ENCODE results near the gene COG5.

DNA sequence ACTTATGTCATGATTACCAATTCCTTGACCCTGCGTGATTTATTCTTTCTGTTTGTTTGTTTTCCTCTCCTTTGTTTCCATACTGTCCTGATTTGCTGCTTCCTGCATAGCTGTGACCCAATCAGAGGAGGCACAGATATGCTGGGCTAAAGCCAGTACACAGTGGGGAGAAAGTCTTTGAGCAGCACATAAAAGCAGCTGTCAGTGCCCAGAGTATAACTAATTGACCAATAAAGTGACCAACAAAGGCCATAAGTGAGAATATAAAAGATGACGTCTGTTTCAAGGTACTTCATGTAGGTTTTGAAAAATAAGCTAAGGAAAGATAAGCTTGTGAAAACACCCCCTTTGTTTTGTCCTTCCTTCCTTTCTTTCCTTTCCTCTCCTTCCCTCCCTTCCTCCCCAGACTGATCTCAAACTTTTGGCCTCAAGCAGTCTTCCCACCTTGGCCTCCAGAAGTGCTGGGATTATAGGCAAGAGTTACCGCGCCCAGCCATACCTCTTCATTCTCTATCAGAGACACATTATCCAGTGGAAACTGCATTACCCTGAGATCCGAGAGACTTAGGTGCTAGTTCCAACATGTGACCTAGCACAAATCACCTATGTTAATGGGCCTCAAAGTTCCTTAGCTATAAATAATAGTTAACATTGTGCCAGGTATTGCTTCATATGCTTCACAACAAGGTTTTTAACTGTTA is 33.3 kb upstream of the COG5 start:
- TF ChIP-seq TCF7L2 (IDR thresholded peaks at IDR 0.05; ENCODE audit: low read depth, low read length), result no peak
- TF ChIP-seq, protein P1, sequence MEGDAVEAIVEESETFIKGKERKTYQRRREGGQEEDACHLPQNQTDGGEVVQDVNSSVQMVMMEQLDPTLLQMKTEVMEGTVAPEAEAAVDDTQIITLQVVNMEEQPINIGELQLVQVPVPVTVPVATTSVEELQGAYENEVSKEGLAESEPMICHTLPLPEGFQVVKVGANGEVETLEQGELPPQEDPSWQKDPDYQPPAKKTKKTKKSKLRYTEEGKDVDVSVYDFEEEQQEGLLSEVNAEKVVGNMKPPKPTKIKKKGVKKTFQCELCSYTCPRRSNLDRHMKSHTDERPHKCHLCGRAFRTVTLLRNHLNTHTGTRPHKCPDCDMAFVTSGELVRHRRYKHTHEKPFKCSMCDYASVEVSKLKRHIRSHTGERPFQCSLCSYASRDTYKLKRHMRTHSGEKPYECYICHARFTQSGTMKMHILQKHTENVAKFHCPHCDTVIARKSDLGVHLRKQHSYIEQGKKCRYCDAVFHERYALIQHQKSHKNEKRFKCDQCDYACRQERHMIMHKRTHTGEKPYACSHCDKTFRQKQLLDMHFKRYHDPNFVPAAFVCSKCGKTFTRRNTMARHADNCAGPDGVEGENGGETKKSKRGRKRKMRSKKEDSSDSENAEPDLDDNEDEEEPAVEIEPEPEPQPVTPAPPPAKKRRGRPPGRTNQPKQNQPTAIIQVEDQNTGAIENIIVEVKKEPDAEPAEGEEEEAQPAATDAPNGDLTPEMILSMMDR (IDR thresholded peaks at IDR 0.05 in 2 of 3, conservative IDR thresholded peaks at IDR 0.05 in 1 of 3; ENCODE audit: insufficient read depth in 2 of 3, low read depth in 1 of 3, low read length in 3 of 3), result no peak
- TF ChIP-seq TRIM24 (IDR thresholded peaks at IDR 0.05), result no peak
- TF ChIP-seq POLR2A (conservative IDR thresholded peaks at IDR 0.05), result no peak
- no peak for TF ChIP-seq MTA1 (IDR thresholded peaks at IDR 0.05; ENCODE audit: borderline replicate concordance)
- no peak for TF ChIP-seq NONO (IDR thresholded peaks at IDR 0.05; ENCODE audit: low read depth in 2 of 2, low read length in 1 of 2)
- TF ChIP-seq ZNF24 (IDR thresholded peaks at IDR 0.05), result no peak
- TF ChIP-seq HDAC2 (IDR thresholded peaks at IDR 0.05), result no peak
- TF ChIP-seq MAZ (CRISPR knock-in tag; conservative IDR thresholded peaks at IDR 0.05 in 1 of 2, IDR thresholded peaks at IDR 0.05 in 1 of 2), result no peak
- no peak for TF ChIP-seq SETDB1 (IDR thresholded peaks at IDR 0.05; ENCODE audit: low read length)
- no peak for TF ChIP-seq ZNF592 (IDR thresholded peaks at IDR 0.05)
- no peak for TF ChIP-seq SMARCA5 (IDR thresholded peaks at IDR 0.05)
